ENCODE data around the gene KBTBD12.

The KBTBD12 gene

GRCh38 chr3:128014548-128014947 lies 99.5 kb downstream of the KBTBD12 start:
- no peak for TF ChIP-seq CTCF (IDR thresholded peaks at IDR 0.05; ENCODE audit: low read depth, low read length, missing control alignments)
- no peak for DNase-seq (ENCODE audit: low read depth)
- no peak overlapping the region for H3K4me3 ChIP-seq (ENCODE audit: low read depth, low read length)

- TF ChIP-seq CTCF (IDR thresholded peaks at IDR 0.05; ENCODE audit: low read depth, low read length, missing control alignments), result no peak
- DNase-seq (ENCODE audit: low read depth), result no peak
- no peak overlapping the region for H3K4me3 ChIP-seq (ENCODE audit: low read depth, low read length)
These were observed 101.5 kb downstream of the KBTBD12 start for GRCh38 chr3:128016502-128016901.

GRCh38 chr3:128021768-128022372 lies 106.8 kb downstream of the KBTBD12 start:
- TF ChIP-seq CTCF (IDR thresholded peaks at IDR 0.05; ENCODE audit: low read depth, low read length, missing control alignments), result no peak
- no peak overlapping the region for H3K4me3 ChIP-seq (ENCODE audit: low read depth, low read length)
- no peak for DNase-seq (ENCODE audit: low read depth)

GRCh38 chr3:128033102-128033501 lies 118.1 kb downstream of the KBTBD12 start:
- no peak overlapping the region for H3K4me3 ChIP-seq (ENCODE audit: low read depth, low read length)
- no peak for TF ChIP-seq CTCF (IDR thresholded peaks at IDR 0.05; ENCODE audit: low read depth, low read length, missing control alignments)
- no peak for DNase-seq (ENCODE audit: low read depth)

GRCh38 chr3:128036119-128036518 lies 121.1 kb downstream of the KBTBD12 start:
- no peak for DNase-seq (ENCODE audit: low read depth)
- no peak overlapping the region for H3K4me3 ChIP-seq (ENCODE audit: low read depth, low read length)
- no peak for TF ChIP-seq CTCF (IDR thresholded peaks at IDR 0.05; ENCODE audit: low read depth, low read length, missing control alignments)

Data from GM12864 (cell line).